GM18951 (cell line): ENCODE measurements around the gene TEX38.

Experiments used
- POLR2A ChIP-seq: IDR thresholded peaks from 4 replicates; pipeline ENCODE4 v1.6.1; 2011; ENCODE audit warnings: mild to moderate bottlenecking; ENCODE audit not compliant: insufficient read length, insufficient read depth; ENCODE audit errors: extremely low read depth
- in situ Hi-C: fragments of 300-500 bp; cut with MboI; formaldehyde crosslinking; loops from one replicate; pipeline ENCODE4 v1.12.0; 2022; ENCODE audit warnings: low sequenced_read_pairs, mixed read lengths, inconsistent platforms; ENCODE audit not compliant: unreplicated experiment

Gene TEX38

DNA sequence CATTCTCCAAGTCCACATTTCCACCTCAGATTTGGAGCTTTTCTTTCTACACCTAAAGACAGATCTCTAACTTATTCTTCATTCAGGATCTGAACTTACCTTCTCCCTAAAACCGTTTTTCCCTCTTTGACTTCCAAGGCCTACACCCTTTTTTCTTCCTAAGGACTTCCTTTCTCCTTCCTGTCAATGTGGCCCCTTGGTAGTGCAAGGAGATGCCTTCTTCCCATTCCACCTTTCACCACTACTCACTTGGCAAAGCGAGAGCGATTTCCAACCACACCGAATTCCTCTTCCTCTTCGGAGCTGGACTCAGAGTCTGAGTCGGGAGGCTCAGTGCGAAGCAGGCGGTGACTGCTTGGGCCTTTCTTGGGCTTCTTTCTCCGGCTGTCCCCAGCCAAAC lies 46.0 kb downstream of the TEX38 start:
- TF ChIP-seq POLR2A: no peak
- in situ Hi-C loops: no loop called here

DNA sequence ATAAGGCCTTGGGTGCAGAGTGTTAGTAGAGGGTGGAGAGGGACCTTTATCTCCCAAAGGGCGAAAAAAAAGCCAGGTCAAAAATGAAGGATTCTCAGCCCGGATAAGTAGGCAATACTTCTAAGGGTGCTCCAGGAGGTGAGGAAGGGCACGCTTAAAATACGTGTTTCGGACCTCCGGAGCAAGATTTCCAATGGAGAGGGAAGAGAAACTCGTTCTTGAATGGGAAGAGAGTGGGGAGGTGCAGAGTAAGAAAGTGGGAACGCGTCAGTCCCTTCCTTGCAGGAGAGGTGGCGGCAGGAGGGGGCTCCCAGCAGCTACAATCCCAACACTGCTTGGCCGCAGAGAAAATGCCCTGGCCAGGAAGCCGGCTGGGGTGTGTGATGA lies 46.7 kb downstream of the TEX38 start:
- in situ Hi-C loops: no loop called here
- TF ChIP-seq POLR2A: no peak

DNA sequence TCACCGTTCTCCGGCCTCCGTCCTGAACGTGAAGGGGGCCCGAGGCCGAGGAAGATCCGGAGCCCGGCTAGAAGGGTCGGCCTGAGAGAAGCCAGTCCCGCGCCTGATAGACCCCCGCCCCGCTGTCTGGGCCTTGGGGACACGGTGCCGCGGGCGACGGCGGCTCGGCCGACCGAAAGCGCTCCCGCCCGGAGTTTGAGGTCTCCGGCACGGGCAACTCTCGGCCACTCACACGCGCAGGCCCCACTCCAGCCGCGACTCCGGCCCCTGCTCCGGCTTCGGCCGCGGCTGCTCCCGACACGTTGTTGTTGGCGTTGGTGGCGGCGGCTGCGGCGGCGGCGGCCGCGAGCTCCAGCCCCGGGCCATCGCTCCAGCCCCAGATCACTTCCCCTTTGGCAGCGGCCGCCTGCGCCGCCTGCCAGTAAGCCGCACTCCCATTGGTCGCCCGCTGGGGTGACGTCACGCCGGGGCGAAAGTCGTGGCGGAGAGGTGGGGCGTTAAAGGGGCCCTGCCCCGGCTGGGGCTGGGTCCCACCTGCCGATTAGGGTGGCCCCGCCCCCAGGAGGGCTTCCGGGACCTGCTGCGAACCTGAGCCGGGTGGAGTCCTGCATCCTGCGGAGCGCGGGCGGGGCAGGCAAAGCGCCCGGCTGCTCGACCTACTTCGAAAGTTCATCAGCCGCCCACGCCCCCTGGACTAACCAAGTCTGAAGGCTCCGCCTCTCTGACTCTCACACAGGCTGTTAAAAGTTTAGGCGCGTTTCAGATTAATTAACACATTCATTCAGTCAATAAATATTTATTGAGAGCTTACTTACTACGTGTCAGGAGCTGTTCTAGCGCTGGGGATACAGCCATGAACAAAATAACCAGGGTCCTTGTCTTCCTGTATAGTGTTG lies 47.3 kb downstream of the TEX38 start, which contains the start of gene EFCAB14:
Gene EFCAB14, minus strand, starts transcription at position 388 of the 896 bp plus-strand sequence. CDS start 1,027 bp downstream, outside the sequence.
- TF ChIP-seq POLR2A: peak; percentile 82
- in situ Hi-C loops: no loop called here

DNA sequence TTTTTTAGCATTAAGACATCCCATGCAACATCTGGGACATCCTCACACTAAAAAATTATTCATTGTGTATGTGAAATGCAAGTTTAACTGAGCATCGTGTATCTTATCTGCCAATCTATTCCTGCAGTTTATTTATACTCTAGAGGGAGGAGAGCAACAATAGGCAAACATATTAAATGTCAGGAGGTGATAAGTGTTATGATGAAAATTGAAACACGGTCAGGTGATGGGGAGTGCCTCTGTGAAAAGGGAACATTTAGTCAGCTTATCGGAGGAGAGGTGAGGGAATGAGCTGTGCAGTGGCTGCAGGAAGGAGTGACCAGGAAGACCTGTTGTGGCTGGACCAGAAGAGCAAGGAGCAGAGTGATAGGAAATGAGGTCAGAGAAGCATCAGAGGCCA lies 48.0 kb downstream of the TEX38 start:
- in situ Hi-C loops: loop anchor here (10.0 kb wide), 1 partner anchor 245 kb away; no protein-coding TSS in a partner anchor
- no peak for TF ChIP-seq POLR2A

DNA sequence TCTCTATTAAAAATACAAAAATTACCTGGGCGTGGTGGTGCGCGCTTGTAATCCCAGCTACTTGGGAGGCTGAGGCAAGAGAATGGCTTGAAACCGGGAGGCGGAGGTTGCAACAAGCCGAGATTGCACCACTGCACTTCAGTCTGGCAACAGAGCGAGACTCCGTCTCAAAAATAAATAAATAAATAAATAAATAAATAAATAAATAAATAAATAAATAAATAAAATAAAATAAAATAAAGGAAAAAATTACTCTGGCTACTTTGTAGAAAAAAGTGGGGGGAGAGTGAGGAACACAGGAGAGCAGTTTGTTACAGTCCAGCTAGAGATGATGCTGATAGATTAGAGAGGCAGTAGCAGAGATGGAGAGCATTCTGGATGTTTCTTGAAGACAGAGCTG lies 48.7 kb downstream of the TEX38 start:
- in situ Hi-C loops: loop anchor here (10.0 kb wide), 1 partner anchor 246 kb away; no protein-coding TSS in a partner anchor

DNA sequence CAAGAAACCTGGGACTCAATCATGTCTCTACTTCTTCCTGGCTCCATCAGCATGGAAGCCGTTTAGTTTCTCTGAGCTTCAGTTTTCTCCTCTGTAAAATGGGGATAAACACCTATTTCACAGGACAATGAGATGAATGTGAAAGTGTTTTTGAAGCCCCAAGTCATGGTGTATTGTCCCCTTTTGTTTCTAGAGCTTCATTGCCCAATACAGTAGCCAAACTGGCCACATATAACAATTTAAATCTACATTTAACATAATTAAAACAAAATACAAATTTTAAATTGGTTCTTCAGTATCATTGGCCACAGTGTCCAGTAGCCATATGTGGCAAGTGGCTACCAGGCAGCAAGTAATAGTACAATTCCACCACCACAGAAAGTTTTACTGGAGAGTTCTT lies 49.5 kb downstream of the TEX38 start:
- in situ Hi-C loops: loop anchor here (10.0 kb wide), 1 partner anchor 246 kb away; no protein-coding TSS in a partner anchor
- no peak for TF ChIP-seq POLR2A

DNA sequence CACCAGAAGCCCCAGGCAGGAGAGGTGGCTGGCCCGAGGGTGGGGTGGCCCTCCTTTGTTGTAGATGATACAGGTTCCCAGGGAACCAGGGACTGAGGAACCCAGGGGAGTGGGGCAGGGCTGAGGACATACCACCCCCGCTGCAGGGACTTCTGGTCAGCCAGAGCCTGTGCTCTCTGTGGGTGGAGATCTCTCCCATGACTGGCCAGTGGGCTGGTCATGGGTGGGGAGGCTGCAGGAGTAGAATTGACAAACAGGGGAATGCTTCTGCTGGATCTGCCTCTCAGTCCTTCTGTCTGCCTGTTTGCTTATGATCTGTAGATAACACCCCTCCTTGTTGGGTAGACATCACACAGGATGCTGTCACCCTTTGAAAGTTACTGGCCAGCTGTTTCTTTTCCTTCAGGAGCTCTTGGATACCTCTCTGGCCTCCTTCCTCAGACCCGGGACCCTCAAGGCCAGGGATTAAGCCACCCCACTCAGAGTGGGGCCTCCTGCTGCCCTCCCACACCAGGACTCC lies 50.1 kb downstream of the TEX38 start:
- in situ Hi-C loops: loop anchor here (10.0 kb wide), 1 partner anchor 247 kb away; no protein-coding TSS in a partner anchor
- no peak for TF ChIP-seq POLR2A
